Activated CD8-positive, alpha-beta memory T cell treated with anti-CD3 and anti-CD28 coated beads, Interleukin-2, amount 50 U/mL, for 48 hours (primary cell): ENCODE measurements around the gene NPIPA1.
"Not testable (repeated sequence)": the region's sequence is repeated elsewhere in the genome, so short reads cannot be mapped to it uniquely, and the experiment has no call there.

Experiments used
- DNase-seq: peaks from one replicate; pipeline ENCODE4 v3.0.0-alpha.2; 2020

Gene NPIPA1

GRCh38 chr16:14932581-14933375, 4.5 kb upstream of the NPIPA1 start:
- DNase-seq = peak; percentile 35

DNA sequence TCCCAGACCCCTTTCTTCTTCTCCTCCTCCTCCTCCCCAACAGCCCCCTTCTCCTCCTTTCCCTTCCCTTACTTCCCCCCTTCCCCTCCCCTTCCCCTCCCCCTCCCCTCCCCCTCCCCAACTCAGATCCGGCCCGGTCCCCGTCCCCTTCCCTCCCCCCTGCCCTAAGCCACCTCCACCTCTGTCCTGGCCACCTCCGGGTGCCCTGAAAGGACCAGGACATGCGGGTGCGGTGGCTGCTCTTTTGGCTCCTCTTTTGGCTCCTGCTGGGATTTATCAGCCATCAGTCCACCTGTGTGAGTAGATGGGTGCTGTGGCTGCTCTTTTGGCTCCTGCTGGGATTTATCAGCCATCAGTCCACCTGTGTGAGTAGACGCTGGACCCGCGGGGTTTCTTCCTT, 751 bp downstream of the NPIPA1 start:
- DNase-seq = peak; percentile 28

GRCh38 chr16:14942686-14943085, 5.4 kb downstream of the NPIPA1 start:
- DNase-seq = not testable (repeated sequence)

DNA sequence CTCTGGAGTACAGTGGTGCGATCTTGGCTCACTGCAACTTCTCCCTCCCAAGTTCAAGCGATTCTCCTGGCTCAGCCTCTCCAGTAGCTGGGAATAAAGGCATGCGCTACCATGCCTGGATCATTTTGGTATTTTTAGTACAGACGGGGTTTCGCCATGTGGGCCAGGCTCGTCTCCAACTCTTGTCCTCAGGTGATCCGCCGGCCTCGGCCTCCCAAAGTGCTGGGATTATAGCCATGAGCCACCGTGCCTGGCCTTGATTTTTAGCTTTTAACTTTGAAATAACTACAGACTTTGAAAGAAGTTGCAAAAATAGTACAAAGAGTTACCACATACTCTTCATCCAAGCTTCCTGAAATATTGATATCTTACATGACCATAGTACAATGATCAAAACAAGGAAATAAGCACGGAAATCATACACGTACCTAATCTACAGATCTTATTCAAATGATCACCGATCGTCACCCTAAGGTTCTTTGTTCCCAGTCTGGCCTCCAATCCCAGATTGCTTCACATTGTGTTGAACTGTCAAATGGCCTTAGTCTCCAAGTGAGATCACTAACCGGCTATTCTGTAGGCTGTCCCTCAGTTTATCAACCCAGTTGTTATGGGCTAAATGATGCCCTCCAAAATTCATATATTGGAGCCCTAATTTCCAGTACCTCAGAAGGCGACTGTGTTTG, 18.4 kb downstream of the NPIPA1 start:
- no peak for DNase-seq

DNA sequence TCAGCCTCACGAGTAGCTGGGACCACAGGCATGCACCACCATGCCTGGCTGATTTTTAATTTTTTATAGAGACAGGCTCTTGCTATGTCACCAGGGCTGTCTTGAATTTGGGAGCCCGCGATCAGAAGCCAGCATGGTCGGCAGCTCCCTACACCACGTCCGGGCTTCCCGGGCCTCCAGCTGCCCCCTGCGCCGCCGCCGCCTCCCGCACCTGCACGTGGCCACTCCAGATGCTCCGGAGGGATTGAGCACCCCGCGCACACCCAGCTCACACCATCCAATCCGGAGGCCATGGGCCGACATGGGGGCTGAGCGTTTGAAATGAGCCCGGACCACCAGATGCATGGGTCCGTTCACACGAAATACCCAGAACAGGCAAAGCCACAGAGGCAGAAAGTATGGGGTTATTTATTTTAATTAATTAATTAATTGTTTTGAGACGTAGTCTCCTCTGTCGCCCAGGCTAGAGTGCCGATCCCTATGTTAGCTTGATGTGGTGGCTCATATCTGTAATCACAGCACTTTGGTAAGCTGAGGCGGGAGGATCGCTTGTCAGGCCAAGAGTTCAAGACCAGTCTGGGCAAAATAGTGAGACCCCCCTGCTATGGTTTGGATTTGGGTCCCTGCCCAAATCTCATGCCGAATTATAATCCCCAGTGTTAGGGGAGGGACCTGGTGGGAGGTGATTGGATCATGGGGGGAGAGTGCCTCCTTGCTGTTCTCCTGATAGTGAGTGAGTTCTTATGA, 20.5 kb downstream of the NPIPA1 start:
- no peak for DNase-seq

GRCh38 chr16:14958323-14958600, 21.0 kb downstream of the NPIPA1 start:
- no peak for DNase-seq

GRCh38 chr16:14958970-14959369, 21.7 kb downstream of the NPIPA1 start:
- DNase-seq = no peak

DNA sequence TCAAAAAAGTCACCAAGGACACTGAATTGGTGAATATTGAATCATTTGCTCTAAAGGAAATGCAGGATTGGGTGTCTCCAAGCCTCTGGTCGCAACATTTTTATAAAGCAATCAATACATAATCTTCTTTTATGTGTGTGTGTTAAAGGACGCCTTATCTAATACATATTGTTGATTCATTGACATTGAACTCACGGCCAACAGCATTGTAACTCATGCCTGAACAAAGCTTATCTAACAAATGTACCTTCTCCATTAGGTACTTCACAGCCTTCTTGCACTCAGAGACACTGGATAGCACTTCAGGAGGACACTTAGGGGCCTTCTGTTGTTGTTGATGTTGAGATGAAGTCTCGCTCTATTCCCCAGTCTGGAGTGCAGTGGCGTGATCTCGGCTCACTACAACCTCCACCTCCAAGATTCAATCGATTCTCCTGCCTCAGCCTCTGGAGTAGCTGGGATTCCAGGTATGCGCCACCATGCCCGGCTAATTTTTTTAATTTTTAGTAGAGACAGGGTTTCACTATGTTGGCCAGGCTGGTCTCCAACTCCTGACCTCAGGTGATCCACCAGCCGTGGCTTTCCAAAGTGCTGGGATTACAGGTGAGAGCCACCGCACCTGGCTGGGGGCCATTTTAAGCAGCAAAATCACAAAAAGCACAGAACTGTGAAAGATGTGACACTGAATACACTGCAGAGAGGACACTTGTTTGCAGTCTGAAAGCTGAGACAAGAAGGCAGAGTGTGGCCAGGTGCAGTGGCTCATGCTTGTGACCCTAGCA, 24.4 kb downstream of the NPIPA1 start:
- no peak for DNase-seq

DNA sequence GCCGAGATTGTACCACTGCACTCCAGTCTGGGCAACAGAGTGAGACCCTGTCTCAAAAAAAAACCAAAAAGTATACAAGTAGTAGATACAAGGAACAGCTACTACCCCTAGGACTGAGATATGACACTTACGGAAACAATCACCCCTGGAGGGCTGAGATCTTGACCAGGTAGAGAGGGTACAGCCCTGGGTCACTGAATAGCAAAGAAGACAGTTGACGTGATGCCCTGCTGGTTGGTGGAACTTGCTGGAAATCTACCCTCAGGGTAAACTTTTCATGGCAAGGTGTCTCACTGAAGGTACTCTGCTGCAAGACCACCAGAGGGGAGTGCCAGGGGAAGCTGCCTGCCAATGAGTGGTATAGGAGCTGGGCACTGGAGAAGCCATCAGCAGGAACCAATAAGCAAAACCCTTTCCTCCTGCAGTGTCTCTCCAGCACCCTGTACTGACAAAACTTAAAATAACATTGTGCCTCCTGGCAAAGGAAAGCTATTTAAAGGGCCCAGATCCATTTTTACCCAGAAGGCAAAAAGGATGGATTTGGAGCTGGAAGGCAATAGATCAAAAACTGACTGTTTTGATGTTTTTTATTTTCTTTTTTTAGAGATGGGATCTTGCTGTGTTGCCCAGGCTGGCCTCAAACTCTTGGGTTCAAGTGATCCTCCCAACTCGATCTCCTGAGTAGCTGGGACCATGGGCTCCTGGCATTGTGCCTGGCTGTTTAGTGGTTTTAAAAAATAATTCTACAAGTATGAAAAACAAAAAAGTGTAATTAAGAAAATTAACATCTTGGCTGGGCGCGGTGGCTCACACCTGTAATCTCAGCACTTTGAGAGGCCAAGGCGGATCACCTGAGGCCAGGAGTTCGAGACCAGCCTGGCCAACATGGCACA, 26.3 kb downstream of the NPIPA1 start:
- DNase-seq = no peak

- DNase-seq = no peak
Measured at GRCh38 chr16:14965328-14965727, 28.1 kb downstream of the NPIPA1 start.

DNA sequence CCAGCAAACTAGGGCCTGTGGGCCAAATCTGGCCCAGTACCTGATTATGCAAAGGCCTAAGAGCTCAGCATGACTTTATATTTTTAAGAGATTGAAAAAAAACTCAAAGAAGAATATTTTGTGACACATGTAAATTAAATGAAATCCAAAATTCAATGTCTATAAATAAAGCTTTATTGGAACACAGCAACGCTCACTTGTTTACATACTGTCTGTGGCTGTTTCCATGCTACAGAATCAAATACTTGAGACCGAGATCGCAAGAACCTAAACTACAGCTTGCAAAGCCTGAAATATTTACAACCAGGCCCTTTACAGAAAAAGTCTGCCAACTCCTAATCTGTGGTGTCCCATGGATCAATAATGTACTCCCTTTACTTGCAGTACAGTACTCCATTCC, 32.6 kb downstream of the NPIPA1 start:
- DNase-seq = not testable (repeated sequence)

- not testable (repeated sequence) for DNase-seq
Measured at GRCh38 chr16:14971621-14972228, 34.5 kb downstream of the NPIPA1 start.

DNA sequence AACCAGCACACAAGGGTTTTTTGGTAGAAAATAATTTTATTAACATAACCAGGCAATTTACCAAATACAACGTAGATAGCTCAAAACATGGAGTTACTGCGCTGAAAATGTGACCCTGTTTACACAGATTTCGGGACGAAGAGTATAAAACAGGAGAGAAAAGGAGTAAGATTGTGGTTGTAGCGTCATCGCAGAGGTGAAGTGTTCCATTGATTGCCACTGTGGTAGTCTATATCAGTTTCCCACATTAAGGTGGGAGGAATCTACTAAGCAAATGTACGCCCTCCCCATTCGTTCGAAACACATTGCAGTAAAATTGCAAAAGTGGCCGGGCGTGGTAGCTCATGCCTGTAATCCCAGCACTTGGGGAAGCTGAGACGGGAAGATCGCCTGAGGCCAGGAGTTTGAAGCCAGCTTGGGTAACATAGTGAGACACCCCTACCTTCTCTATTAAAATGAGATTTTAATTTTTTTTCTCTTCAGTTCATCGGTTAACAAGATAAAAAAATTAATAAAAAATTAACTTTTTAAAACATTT, 36.6 kb downstream of the NPIPA1 start:
- DNase-seq = not testable (repeated sequence)

DNA sequence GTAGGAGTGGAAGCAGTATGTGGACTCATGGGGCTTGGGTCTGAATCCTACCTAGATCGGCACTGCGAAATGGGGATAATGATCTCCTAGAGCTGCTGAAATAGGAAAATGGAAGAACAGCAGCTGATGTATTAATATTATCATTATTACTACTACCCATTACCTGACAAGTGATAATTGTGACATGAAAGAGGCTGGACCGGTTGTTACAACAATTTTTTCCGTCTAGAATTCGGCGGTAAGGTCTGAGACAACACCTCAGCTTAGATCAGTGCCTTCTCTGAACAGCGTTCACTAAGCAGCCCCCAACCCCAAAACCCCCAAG, 37.0 kb downstream of the NPIPA1 start:
- DNase-seq = not testable (repeated sequence)

- DNase-seq = peak; percentile 97
Measured at GRCh38 chr16:14974656-14975417, 37.6 kb downstream of the NPIPA1 start, which contains the start of gene PDXDC1. TSS of gene PDXDC1 (plus strand) at chr16:14975026. CDS start at chr16:14975200, 174 bp downstream.

- peak; percentile 78 for DNase-seq
Measured at GRCh38 chr16:14975418-14976194, 38.4 kb downstream of the NPIPA1 start.

DNA sequence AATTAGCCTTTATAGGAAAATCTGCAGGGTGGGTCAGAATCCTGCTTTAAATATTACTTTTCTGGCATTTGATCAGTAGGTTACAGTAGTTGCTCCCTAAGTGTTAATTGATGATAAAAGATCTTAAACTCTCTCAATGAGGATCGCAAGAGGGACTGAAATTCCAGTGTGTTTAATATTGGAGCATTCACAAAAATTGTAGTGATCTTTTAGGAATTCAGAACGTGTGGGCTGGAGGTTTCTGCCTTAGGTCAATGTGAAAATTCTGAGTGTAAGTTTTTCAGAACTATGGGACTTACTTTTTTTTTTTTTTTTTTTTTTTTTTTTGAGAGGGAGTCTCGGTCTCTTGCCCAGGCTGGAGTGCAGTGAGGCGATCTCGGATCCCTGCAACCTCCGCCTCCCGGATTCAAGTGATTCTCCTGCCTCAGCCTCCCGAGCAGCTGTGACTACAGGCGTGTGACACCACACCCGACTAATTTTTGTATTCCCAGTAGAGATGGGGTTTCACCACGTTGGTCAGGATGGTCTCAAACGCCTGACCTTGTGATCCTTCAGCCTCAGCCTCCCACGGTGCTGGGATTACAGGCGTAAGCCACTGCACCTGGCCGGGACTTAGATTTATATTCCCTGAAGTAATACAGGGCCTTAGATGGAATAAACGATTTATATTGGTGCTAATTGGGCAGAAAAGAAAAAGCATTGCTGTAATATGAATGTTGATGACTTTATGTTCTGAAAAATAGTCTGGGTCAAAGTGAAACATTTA, 39.9 kb downstream of the NPIPA1 start:
- DNase-seq = not testable (repeated sequence)

DNA sequence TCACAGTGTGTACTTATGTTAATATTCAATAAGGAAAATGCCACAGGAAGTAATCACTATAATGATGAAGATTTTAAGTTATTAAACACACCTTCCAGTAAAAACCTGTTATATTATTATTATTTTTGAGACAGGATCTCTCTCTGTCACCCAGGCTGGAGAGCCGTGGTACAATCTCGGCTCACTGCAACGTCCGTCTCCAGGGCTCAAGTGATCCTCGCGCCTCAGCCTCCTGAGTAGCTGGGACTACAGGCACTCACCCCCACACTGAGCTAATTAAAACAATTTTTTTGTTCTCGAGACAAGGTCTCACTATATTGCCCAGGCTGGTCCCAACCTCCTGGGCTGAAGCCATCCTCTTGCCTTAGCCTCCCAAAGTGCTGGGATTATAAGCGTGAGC, 41.0 kb downstream of the NPIPA1 start:
- not testable (repeated sequence) for DNase-seq

DNA sequence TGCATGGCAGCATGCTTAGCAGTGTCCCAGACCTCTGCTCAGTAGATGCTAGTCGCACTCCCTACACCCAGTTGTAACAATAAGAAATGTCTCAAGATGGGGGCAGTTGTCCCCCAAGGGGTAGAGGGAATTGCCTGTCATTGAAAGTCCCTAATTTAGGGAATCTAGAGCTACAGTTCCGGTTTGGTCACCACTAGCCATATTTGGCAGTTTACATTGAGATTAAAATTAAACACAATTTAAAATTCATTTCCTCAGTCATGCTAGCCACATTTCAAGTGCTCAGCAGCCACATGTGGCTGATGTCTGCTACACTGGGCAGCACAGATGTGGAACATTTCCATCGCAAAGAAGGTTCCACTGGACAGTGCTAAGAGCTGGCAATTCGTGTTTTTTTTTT, 41.7 kb downstream of the NPIPA1 start:
- DNase-seq = not testable (repeated sequence)
